Stimulated activated CD4-positive, alpha-beta T cell treated with anti-CD3 and anti-CD28 coated beads, TNF-alpha, amount 100 ng/mL, for 1 hour (primary cell): ENCODE measurements around the gene CDK12.

Source experiments
- DNase-seq, 3 donors: peaks; one replicate each; pipeline ENCODE4 v3.0.0-alpha.2; 2020; ENCODE audit warnings: low read depth in 3 of 3, low spot score in 1 of 3

The CDK12 gene

GRCh38 chr17:39581071-39581758 is 119.9 kb downstream of the CDK12 start:
- DNase-seq, result no peak

GRCh38 chr17:39581759-39582085 is 120.4 kb downstream of the CDK12 start:
- DNase-seq, result no peak

DNA sequence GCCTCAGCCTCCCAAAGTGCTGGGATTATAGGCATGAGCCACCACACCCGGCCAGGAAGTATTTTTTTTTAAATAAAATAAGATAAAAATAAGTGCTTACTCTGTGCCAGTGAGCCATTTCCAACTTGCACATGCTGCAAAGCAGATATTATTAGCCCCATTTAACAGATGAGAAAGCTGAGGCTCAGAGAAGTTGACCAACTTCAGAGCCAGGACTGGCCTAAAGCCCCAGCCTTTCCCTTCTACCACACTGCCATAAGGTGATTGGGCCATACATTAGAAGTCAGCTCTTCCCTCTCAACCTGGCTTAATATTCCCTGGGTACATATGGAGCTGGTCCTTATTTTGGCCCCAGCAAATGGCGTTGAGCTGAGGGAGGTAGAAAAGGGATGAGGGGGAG is 121.4 kb downstream of the CDK12 start:
- DNase-seq, result no peak
